IPS DF 6.9 (cell line): ENCODE results near the gene MCM8.

Experiments used
- DNase-seq: peaks from one replicate; pipeline ENCODE4 v3.0.0-alpha.2; 2013; ENCODE audit warnings: low read depth, low spot score
- H3K27ac ChIP-seq: one replicate; pipeline ENCODE4 v1.5.1; 2013; ENCODE audit warnings: low read length, control low read depth
- H3K27me3 ChIP-seq: 2 replicates; pipeline ENCODE4 v1.6.1; 2013; ENCODE audit warnings: mild to moderate bottlenecking, low read length; ENCODE audit not compliant: control insufficient read depth, insufficient read depth
- H3K36me3 ChIP-seq: 2 replicates; pipeline ENCODE4 v1.6.1; 2013; ENCODE audit warnings: low read length; ENCODE audit not compliant: control insufficient read depth, insufficient read depth
- H3K4me1 ChIP-seq: 2 replicates; pipeline ENCODE4 v1.6.1; 2013; ENCODE audit warnings: low read length; ENCODE audit not compliant: control insufficient read depth, insufficient read depth
- H3K4me3 ChIP-seq: 2 replicates; pipeline ENCODE4 v1.5.1; 2013; ENCODE audit warnings: mild to moderate bottlenecking, low read length
- H3K9me3 ChIP-seq: 2 replicates; pipeline ENCODE4 v1.6.1; 2013; ENCODE audit warnings: low read length, inconsistent platforms; ENCODE audit not compliant: control insufficient read depth, insufficient read depth
- WGBS: extraction: QIAGEN DNeasy Blood & Tissue Kit; methylation state at CpG from one replicate; pipeline ENCODE4 v1.1.7; 2013; ENCODE audit warnings: mixed read lengths, missing lambda C conversion rate; ENCODE audit not compliant: insufficient read length, insufficient coverage; 5-methylcytosine and 5-hydroxymethylcytosine counted together

Gene MCM8

DNA sequence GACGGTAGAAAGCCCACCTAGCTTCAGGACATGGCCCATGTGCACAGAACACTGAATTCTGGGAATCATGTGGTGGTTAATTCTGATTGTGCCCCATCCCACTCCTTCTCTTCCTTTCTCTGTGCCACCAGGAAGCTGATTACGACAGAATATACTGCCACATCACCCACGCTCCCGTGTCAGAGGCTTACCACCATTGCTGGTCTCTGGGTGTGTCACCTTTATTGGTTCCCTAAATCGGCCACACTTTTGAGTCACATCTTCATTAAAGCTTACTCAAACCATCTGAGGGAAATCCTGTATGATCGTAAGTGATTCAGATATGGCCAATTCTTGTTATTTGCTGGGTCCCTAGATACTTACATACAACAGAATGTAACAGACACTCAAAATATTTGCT is 3.2 kb upstream of the MCM8 start:
- Histone ChIP-seq H3K27me3 (no peaks in the 10 kb centered on the region), H3K4me1 (no peaks in the 10 kb centered on the region), H3K36me3 (peaks cover 21% of the 10 kb centered on the region; the same call in 1 of the 2 replicates), H3K9me3 (no peaks in the 10 kb centered on the region), H3K4me3 (no peak overlapping the region), H3K27ac (no peak overlapping the region)
- no peak for DNase-seq
- WGBS, result no CpG with 5 or more reads among the region's 6 CpGs

DNA sequence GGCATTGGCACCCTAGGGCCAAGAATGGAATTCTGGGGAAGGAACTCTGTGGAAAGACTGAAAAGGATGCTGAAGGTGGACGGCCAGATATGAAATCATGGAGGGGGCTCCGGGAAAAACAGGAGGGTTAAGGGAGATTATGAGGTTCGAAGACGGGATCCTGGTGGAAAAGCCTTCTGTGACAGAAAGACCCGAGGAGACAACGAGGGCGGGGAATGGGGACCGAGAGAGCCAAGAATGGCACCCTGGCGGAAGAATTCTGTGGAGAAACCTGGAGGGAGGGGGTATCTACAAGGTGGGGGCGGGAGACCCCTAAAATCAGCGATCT is 545 bp upstream of the MCM8 start:
- WGBS, result no CpG with 5 or more reads among the region's 11 CpGs
- Histone ChIP-seq H3K4me3 (peak overlapping the region; percentile 63), H3K27me3 (no peaks in the 10 kb centered on the region), H3K4me1 (no peaks in the 10 kb centered on the region), H3K27ac (no peak overlapping the region), H3K36me3 (peaks cover 15% of the 10 kb centered on the region; the same call in 1 of the 2 replicates), H3K9me3 (no peaks in the 10 kb centered on the region)
- DNase-seq, result no peak

DNA sequence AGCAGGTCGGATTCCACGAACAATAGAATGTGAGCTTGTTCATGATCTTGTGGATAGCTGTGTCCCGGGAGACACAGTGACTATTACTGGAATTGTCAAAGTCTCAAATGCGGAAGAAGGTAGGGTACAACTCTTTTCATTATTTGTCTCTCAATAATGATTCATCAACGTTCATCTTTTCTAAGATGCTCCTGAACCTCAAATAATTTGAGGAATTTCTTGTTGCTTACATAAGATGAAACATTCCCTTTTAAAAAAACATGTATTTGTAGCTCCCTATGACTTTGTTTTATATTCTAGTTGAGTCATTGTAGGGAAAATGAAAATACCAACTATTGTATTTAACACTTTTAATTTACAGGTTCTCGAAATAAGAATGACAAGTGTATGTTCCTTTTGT is 17.0 kb downstream of the MCM8 start:
- Histone ChIP-seq H3K4me3 (no peak overlapping the region), H3K4me1 (no peaks in the 10 kb centered on the region), H3K27me3 (peaks cover 8% of the 10 kb centered on the region), H3K27ac (no peak overlapping the region), H3K36me3 (peaks cover 2% of the 10 kb centered on the region; the same call in 1 of the 2 replicates), H3K9me3 (no peaks in the 10 kb centered on the region)
- no peak for DNase-seq
- no CpG with 5 or more reads among the region's 6 CpGs for WGBS

DNA sequence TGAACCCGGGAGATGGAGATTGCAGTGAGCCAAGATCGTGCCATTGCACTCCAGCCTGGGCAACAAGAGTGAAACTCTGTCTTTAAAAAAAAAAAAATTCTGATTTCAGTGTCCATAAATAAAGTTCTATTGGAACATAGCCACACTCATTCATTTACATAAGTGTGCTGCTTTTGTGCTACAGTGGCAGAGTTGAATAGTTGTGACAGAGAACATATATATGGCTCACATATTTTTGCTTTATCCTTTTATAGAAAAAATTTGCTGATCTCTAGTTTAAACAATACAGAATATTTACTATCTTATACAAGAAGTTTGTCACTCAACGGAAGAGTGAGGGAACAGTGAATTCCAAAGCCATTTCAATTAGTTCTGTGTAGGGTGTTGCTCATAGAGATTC is 18.0 kb downstream of the MCM8 start:
- no peak for DNase-seq
- Histone ChIP-seq H3K4me1 (no peaks in the 10 kb centered on the region), H3K27me3 (peaks cover 8% of the 10 kb centered on the region), H3K9me3 (no peaks in the 10 kb centered on the region), H3K27ac (no peak overlapping the region), H3K36me3 (peaks cover 2% of the 10 kb centered on the region; the same call in 1 of the 2 replicates), H3K4me3 (no peak overlapping the region)
- WGBS, result no CpG with 5 or more reads among the region's 3 CpGs

DNA sequence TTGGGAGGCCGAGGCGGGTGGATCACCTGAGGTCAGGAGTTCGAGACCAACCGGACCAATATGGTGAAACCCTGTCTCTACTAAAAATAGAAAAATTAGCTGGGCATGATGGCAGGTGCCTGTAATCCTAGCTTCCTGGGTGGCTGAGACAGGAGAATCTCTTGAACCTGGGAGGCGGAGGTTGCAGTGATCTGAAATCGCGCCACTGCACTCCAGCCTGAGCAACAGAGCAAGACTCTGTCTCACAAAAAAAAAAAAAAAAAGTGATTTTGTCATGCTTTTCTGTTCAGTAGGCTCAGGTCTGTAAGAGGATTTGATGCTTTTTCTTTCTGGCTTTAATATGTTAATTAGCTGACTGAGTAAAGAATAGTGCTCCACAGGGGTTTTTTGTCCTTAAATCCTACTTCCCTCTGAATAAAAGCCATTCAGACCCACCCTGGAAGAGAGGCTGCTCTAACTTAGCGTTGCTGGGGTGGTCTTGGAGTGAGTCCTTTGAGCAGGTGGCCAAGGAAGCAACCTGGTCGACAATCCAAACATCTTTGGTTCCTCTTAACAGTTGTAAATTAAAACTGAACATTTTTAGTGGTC is 19.0 kb downstream of the MCM8 start:
- Histone ChIP-seq H3K9me3 (no peaks in the 10 kb centered on the region), H3K27ac (no peak overlapping the region), H3K27me3 (peaks cover 8% of the 10 kb centered on the region), H3K4me3 (no peak overlapping the region), H3K4me1 (no peaks in the 10 kb centered on the region), H3K36me3 (peaks cover 2% of the 10 kb centered on the region; the same call in 1 of the 2 replicates)
- WGBS, result no CpG with 5 or more reads among the region's 9 CpGs
- DNase-seq, result peak; percentile 63

DNA sequence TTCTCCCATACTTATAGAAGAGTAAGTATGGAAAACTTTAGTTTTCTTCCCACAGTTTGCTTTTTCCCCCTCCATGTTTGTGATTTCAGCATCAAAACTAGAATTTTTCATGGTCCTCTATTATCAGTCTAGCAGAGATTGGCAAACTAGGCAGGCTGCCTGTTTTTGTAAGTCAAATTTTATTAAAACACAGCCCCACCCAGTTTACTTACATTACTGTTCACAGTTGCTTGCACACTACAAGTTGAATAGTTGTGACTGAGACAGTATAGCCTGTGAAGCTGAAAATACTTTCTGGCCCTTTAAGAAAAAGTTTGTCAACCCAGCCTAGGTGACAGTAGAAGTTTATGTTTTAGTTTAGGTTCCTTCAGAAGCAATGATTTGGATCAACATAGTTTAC is 19.5 kb downstream of the MCM8 start:
- Histone ChIP-seq H3K27me3 (peaks cover 8% of the 10 kb centered on the region), H3K4me3 (no peak overlapping the region), H3K4me1 (no peaks in the 10 kb centered on the region), H3K36me3 (peaks cover 4% of the 10 kb centered on the region; the same call in 1 of the 2 replicates), H3K27ac (no peak overlapping the region), H3K9me3 (no peaks in the 10 kb centered on the region)
- no peak for DNase-seq

DNA sequence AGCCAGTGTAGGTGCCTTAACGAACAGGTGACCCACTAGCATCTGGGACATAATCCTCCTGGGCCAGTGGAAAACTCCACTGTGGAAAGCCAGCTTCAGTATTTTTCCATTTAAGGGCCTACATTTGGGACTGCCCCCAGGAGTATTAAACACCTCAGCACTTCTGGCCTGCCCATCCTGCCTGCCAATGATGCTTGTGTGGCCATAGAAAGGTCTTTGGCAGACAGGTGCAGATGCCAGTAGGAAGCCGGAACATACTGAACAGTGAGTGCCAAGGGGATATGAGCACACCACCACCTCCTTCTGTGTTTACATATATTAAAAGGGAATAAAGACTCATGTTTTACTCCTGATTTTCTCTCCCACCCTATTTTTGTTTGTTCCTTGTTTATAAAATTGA is 19.9 kb downstream of the MCM8 start:
- no peaks in the 10 kb centered on the region for H3K4me1 ChIP-seq
- peaks cover 5% of the 10 kb centered on the region; the same call in 1 of the 2 replicates for H3K36me3 ChIP-seq
- peaks cover 8% of the 10 kb centered on the region for H3K27me3 ChIP-seq
- WGBS, result no CpG with 5 or more reads among the region's 2 CpGs
- H3K27ac ChIP-seq, result no peak overlapping the region
- H3K4me3 ChIP-seq, result no peak overlapping the region
- H3K9me3 ChIP-seq, result no peaks in the 10 kb centered on the region
- no peak for DNase-seq

DNA sequence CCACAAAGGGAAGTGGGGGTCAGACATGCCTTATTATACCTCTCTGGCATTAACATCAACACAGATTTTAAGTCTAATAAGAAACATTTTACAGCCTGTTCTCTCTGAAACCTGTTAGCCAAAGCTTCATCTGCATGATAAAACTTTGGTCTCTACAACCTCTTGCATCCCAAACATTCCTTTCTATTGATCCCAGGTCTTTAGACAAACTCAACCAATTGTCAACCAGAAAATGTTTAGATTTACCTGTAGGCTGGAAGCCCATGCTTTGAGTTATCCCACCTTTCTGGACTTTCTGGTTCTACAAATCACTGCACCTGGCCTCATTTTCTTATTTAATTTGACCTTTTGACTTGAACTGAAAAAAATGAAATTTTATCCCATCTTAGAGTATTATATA is 20.8 kb downstream of the MCM8 start:
- H3K36me3 ChIP-seq, result peaks cover 5% of the 10 kb centered on the region; the same call in 1 of the 2 replicates
- no peak for DNase-seq
- H3K9me3 ChIP-seq, result no peaks in the 10 kb centered on the region
- H3K27ac ChIP-seq, result no peak overlapping the region
- H3K4me1 ChIP-seq, result no peaks in the 10 kb centered on the region
- no peak overlapping the region for H3K4me3 ChIP-seq
- H3K27me3 ChIP-seq, result peaks cover 8% of the 10 kb centered on the region

DNA sequence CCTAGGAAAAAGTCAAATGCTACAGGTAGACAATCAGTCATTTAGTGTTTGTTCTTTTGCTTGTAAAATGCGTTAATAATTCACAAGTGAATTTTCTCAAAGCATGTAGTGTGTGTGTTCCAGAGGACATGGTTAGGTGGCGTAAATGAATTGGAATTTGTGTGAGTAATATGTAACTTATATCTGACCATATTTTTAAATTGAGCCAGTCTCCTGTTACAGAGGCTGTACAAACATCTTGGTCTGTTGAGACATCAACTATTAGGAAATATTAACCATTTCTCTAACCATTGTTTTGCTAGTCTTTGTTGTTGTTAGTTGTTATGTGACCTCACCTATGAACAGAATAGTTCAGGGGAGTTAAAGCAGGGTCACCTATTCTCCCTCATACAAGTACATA is 22.7 kb downstream of the MCM8 start:
- no peak for DNase-seq
- Histone ChIP-seq H3K4me1 (no peaks in the 10 kb centered on the region), H3K27ac (no peak overlapping the region), H3K4me3 (no peak overlapping the region), H3K27me3 (peaks cover 8% of the 10 kb centered on the region), H3K36me3 (peaks cover 5% of the 10 kb centered on the region; the same call in 1 of the 2 replicates), H3K9me3 (no peaks in the 10 kb centered on the region)
- 100% methylated on average over 1 of the region's 2 CpGs for WGBS

DNA sequence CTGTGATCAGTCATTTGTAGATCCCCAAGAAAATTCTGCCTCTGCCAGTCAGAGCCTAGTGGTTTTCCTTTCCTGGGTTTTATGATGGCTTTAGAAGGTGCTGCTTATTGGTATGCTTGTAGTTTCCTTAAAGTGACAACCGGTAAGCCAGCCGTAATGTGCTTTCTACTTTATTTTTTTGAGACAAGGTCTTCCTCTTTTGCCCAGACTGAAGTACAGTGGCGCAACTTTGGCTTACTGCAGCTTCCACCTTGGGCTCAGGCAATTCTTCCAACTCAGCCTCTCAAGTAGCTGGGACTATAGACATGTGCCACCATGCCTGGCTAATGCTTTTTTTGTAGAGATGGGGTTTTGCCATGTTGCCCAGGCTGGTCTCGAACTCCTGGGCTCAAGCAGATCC is 23.5 kb downstream of the MCM8 start:
- Histone ChIP-seq H3K4me1 (no peaks in the 10 kb centered on the region), H3K36me3 (peaks cover 9% of the 10 kb centered on the region; the same call in 1 of the 2 replicates), H3K4me3 (no peak overlapping the region), H3K9me3 (no peaks in the 10 kb centered on the region), H3K27ac (no peak overlapping the region), H3K27me3 (peaks cover 8% of the 10 kb centered on the region)
- no peak for DNase-seq
- WGBS, result no CpG with 5 or more reads among the region's 4 CpGs

DNA sequence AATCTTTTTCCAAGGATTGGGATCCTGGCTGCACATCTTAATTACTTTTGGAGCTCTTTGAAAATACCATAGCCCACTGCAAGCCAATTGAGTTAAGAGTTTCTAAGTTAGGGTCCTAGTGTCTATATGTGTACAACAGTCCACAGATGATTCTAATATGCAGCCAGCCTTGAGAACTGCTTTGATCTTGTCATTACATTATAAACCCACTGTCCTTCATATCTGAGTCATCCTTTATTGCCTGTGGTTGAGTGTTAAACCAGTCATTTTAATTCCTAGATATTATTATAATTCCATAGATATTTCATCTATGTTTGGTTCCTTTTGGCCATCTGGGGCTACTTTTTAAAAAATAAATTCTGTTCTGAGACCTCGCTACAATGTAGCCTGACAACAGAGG is 24.1 kb downstream of the MCM8 start:
- peaks cover 9% of the 10 kb centered on the region; the same call in 1 of the 2 replicates for H3K36me3 ChIP-seq
- no peaks in the 10 kb centered on the region for H3K9me3 ChIP-seq
- H3K27ac ChIP-seq, result no peak overlapping the region
- no peak for DNase-seq
- H3K4me1 ChIP-seq, result no peaks in the 10 kb centered on the region
- peaks cover 8% of the 10 kb centered on the region for H3K27me3 ChIP-seq
- no peak overlapping the region for H3K4me3 ChIP-seq
- no CpG with 5 or more reads among the region's 1 CpG for WGBS
